Hematopoietic multipotent progenitor cell treated with erythropoietin and hydrocortisone succinate and interleukin-3 and kit ligand, for 4 days (in vitro differentiated cells): Measurements from ENCODE around the gene SLC19A1.
"Not testable (repeated sequence)": the region's sequence is repeated elsewhere in the genome, so short reads cannot be mapped to it uniquely, and the experiment has no call there.

ENCODE experiments used
- DNase-seq: peaks from one replicate; pipeline ENCODE4 v3.0.0-alpha.2; 2015

The SLC19A1 gene

DNA sequence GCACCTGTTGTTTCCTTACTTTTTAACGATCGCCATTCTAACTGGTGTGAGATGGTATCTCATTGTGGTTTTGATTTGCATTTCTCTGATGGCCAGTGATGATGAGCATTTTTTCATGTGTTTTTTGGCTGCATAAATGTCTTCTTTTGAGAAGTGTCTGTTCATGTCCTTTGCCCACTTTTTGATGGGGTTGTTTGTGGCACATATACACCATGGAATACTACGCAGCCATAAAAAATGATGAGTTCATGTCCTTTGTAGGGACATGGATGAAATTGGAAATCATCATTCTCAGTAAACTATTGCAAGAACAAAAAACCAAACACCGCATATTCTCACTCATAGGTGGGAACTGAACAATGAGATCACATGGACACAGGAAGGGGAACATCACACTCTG, 39.0 kb downstream of the SLC19A1 start:
- DNase-seq: not testable (repeated sequence)

DNA sequence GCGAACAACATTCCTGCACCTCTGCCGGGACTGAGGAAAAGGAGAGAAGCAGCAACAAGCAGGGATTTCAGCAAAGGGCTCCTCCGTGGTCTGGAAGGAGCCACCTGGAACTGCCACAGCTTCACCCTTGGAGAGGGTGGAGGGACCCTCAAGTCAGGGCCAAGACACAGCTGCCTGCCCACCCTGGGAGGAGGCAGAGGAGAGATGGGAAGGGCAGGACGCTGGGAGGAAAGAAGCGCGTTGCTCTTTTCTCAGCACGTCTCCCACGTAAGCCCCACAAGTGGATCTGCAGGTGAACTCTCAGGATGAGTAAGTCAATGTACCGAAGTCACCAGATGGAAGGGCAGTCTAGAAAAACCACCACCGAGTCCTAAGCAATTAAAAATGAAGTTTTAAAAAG, 39.6 kb downstream of the SLC19A1 start:
- no peak for DNase-seq

GRCh38 chr21:45502006-45502345, 40.3 kb downstream of the SLC19A1 start:
- no peak for DNase-seq

- DNase-seq: not testable (repeated sequence)
Measured at GRCh38 chr21:45501081-45502005, 40.9 kb downstream of the SLC19A1 start.

DNA sequence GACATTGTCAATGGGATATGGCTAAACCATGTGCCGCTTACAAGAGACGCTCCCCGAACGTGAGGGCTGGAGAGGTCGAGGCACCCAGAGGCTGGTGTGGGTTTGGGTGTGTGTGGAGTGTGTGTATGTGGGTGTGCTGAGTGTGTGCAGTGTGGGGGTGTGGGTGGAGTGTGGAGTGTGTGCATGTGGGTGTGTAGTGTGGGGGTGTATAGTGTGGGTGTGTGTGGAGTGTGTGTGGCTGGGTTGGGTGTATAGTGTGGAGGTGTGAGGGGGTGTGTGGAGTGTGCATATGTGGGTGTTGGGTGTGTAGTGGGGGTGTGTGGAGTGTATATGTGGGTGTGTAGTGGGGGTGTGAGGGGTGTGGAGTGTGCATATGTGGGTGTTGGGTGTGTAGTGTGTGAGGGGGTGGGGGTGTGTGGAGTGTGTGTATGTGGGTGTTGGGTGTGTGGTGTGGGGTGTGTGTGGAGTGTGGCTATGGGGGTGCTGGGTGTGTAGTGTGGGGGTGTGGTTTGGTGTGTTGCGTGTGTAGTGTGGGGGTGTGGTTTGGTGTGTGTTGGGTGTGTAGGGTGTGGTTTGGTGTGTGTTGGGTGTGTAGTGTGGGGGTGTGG, 42.2 kb downstream of the SLC19A1 start:
- DNase-seq: no peak

- DNase-seq: no peak
Measured at GRCh38 chr21:45499201-45499750, 43.0 kb downstream of the SLC19A1 start.

- DNase-seq: no peak
Measured at GRCh38 chr21:45498646-45499000, 43.6 kb downstream of the SLC19A1 start.

DNA sequence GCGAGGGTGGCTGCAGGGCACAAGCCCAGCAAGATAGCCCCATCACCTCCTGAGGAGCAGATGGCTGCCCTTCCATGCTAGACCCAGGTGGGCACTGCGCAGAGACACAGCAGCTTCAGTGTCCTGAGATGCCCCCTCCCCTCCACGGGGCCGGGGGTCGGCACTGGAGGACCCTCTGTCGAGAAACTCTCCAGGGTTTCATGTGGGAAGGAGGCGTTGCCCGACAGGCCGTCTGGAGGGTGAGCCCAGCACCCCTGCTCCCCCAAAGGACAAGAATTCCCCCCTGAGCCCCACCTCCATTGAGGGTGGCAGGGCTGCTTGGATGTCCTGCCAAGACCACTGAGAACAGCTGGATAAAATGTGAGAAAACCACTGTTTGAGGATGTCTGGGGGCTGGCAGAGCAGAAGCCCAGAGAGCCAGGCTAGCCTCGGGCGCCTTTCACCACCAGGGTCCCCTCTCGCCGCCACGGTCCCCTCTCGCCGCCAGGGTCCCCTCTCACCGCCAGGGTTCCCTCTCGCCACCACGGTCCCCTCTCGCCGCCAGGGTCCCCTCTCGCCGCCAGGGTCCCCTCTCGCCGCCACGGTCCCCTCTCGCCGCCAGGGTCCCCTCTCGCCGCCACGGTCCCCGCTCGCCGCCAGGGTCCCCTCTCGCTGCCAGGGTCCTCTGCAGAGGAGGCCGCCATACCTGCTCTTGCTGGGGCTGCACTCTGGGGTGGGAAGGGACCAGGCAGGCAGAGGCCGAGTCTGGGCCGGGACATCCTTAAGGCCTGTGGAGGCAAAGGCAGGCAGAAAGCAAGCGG, 44.2 kb downstream of the SLC19A1 start:
- DNase-seq: no peak

DNA sequence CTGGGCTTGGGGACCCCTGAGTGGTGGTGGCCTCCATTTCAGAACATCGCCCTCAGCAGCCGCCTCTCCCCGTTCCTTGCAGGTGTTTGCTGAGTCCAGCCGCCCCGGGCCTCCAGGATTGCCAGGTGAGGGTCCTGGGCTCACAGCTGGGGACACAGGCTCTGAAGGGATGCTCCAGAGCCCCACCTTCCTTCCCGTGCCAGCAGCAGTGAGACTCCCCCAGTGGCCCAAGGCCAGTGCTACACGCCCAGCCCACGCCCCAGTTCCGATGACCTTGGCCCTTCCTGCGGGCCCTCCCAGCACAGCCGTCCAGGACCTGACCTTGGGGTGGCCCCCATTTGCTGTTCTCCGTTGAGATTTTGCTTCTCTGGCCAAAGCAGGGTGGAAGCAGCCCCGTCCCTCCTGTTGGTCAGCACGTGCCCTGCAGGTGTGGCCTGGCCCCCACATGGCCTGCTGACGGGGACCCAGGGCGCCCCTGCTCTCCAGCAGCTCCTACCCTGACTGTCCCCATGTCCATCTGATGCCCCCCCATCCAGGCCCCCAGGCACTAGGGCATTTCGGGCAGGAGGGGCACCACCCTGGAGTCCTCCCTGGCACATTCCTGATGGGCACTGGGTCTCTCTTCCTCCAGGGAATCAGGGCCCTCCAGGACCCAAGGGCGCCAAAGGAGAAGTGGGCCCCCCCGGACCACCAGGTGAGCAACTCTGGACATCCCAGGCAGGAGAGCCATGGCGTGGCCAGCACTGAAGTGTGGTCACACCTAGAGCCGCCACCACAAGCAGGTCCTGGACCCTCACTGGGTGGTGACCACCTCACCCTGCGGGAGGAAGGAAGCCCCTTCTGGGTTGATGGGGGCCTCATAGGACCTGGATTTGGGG, 45.0 kb downstream of the SLC19A1 start:
- DNase-seq: no peak

GRCh38 chr21:45496151-45496967, 45.9 kb downstream of the SLC19A1 start:
- no peak for DNase-seq

GRCh38 chr21:45494851-45495680, 47.2 kb downstream of the SLC19A1 start:
- no peak for DNase-seq

- no peak for DNase-seq
Measured at GRCh38 chr21:45494135-45494850, 47.9 kb downstream of the SLC19A1 start.

DNA sequence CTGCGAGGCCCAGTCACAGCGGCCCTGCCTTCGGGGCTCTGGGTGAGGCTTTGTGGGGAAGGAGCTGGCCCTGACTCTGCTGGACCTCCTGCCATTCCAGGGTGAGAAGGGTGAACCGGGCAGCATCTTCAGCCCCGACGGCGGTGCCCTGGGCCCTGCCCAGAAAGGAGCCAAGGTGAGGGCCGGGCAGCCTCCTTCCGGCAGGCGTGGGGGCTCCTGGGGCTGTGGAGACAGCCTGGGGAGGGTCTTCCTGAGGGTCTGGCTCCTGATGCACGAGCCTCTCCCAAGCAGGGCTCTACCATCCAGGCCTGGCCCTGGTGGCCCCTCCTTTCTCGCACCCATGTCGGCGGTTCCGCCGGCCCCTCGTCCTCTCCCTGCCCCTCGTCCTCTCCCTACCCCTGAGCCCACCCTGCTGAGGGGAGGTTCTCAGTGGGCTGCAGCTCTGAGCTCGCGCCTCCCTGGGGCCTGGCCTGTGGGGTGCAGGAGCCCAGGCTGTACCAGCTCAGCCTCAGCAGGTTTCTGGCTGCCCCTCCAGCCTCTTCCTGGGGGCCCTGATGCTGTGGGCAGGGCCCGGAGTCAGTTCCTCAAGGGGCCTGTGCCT, 48.7 kb downstream of the SLC19A1 start:
- DNase-seq: no peak

GRCh38 chr21:45492765-45493164, 49.5 kb downstream of the SLC19A1 start:
- DNase-seq: no peak

DNA sequence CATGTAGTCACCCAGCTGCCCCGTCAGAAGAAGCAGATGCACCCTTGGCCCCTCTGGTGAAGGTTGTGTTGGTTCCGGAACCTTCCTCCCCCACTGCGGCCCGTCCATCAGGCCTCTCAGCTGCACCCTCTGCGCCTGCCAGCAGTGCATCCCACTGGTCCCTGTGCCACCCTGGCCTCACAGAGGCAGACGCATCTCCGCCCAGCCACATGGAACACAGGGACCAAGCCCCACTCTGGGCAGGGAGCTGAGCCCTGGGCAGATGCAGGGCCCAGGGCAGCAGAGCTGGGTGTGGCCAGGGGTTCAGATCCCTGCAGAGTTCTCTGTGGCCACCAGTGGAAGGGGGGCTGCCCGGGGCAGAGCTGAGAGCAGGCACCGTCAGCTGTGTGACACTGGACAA, 50.6 kb downstream of the SLC19A1 start:
- no peak for DNase-seq

DNA sequence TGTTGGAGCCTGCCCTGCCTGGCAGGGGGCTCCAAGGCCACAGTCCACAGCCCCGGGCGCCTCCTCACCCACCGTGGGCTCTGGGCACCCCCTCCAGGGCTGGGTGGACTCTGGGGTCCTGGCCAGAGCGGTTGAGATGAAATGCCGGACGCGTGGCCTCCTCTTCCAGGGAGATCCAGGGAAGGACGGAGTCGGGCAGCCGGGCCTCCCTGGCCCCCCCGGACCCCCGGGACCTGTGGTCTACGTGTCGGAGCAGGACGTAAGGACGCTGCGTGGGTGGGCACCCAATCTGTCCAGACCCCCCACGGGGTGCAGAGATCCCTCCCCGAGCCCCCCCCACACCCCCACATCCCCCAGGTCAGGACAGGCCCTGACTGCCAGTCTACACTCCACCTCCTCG, 51.2 kb downstream of the SLC19A1 start:
- no peak for DNase-seq

- DNase-seq: no peak
Measured at GRCh38 chr21:45490049-45490731, 52.0 kb downstream of the SLC19A1 start.

DNA sequence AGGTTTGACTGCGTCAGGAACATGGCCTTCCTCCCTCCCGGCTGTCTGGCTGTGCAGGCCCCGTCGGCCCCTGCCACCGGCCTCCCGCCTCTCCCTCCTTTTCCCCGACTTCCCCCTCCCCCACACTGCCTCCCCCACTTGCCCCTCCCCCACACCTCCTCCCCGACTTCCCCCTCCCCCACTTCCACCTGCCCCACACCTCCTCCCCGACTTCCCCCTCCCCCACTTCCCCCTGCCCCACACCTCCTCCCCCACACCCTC, 52.6 kb downstream of the SLC19A1 start:
- DNase-seq: no peak
